Measurements from ENCODE around the gene WDR4.

GRCh38 chr21:42843056-42843455 lies 36.3 kb downstream of the WDR4 start:
- TF ChIP-seq CTCF (conservative IDR thresholded peaks at IDR 0.05; ENCODE audit: low read depth, low read length) (no peak), BHLHE40 (IDR thresholded peaks at IDR 0.05; ENCODE audit: low read depth, low read length) (no peak)
